Stimulated activated CD8-positive, alpha-beta memory T cell treated with anti-CD3 and anti-CD28 coated beads, Interleukin-4, amount 100 ng/mL, for 24 hours (primary cell): ENCODE results near the gene UNC13C.

Source experiments
- DNase-seq: peaks from one replicate; pipeline ENCODE4 v3.0.0-alpha.2; 2020; ENCODE audit warnings: low read depth

The UNC13C gene

GRCh38 chr15:54500330-54500729 is 522.1 kb downstream of the UNC13C start:
- no peak for DNase-seq

DNA sequence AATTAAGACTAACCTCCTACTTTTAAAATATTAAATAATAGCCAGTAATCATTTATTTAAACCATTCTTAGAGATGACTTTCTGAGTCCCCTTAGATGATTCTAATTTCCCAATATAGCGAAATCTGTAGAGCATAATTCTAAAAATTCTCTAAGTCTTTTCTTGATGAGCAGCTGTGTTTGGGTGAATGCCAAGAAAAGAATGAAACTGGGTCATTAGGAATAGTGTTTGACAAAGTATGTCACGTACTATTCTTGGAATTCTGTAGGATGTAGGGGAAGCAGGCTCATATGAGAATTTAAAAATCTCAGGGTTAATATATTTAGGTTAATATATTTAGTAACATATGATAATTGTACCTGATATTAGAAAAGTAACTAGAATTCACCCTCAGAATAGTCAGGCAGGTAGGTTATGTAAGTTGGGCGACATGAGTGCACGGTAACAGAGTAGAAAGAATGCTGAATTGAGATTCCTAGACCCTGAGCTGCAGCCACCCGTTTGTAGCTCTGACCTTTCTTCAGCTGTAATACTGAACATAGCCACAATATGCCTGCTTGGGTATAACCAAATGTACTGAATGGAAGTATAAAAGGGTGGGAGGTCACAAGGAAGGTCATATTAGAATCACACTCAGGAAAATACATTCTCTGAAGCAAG is 524.3 kb downstream of the UNC13C start:
- DNase-seq: no peak

GRCh38 chr15:54504695-54505094 is 526.5 kb downstream of the UNC13C start:
- no peak for DNase-seq

DNA sequence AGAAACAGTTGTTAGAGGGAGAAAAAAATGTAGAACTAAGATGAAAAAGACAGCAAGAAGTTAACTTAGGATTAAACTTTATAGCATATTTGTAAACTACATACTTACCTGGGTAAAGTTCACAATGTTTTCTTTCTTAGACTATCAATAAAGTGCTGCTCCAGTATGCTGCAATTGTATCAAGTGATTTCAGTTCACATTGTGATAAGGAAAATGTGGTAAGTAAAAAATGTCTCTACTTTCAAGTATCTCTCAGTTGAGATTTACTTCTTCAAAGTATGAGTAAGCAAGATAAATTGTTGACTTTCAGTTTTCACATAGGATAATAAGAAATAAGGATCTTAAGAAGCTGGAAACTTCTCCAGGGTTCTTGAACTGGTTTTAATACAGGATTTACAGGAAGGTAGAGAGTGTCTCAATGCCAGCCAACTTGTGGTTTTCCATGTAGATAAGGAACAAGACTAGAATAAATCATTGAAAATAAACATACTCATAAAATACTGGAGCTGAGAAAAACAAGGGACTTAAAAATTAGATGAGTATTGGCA is 528.8 kb downstream of the UNC13C start:
- no peak for DNase-seq

DNA sequence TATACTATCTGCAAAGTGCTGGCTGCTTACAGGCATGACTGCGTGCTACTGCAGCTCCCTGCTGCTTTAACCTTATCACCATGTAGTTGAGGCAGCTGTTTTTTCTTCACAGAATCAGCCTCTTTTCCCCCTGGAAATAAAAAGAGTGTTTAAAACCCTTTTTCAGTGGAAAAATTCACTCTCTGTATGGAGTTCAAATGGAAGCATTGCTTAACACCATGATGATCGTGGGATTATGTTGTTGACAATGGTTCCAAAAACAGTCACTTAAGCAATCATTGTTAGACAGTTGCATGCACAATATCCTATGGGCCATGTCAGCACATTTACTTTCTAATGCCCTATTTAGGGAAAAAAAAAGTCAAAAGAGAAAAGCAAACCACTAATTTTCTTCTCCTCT is 536.4 kb downstream of the UNC13C start:
- DNase-seq: no peak

DNA sequence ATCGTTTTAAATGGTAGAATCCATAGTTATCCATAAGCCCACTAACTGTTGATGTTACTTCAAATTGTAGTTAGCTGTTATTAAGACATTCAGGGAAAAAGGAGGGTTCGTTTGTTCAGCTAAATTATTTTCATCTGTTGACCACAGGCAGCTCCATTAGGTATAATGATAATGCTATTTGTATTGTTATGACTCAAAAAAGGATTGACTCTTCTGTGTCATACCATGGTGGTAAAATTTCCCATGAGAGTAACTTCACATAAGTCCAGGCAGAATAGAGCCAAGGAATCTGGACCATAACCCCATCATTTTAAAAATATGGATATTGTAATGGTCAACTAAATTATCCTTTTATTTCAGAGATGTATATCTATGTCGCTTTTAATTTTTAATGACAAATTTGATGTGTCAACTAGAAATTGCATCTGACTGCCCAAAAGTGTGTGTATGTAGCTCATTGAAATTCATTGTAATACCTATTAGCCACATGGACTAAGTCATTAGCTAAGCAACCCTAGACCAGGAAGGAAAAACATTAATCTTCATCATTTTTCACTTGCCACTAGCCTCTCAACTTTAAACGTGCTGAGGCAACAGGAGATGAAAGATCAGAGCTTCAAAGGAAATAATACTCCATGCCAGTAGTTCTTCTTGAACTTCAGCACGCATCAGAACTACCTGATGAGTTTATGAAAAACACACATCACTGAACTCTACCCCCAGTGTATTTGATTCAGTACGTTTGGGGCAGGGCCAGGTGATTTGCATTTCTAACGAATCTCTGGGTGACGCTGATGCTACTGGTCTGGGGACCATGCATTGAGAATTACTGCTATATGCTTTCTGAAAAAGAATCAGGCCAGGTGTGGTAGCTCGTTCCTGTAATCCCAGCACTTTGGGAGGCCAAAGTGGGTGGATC is 537.7 kb downstream of the UNC13C start:
- no peak for DNase-seq

GRCh38 chr15:54517366-54517765 is 539.1 kb downstream of the UNC13C start:
- no peak for DNase-seq

DNA sequence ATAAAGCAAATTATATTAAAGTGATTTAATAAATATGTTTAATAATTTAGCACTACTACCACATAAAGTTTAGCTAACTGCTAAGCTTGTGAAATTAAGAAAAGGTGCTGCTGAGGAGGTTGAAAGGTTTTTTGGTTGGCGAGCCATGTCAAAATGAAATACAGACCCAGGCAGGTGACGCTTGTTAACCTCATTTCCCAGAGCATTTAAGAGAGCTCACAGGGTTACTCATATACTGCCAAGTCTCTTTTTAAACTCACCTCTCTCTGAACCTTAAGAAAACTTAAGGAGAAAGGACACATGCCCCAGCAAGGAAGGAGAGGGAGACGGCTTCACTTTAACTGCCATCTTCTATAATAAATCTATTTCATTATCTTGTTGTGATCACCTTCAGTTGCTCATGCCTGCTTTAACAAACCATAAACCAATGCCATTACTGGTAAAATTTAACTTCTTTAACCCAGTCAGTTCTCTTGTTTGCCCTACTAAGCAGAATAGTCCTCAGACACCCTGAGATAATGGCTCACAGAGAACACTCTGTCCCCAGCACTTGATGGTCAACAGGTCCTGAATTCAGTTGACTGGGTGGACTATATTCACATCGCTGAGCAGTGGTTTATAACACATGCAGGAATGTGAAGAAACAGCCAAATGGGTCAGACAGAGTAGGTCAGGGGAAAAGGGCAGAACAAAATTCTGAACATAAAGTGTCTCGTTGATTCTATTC is 540.1 kb downstream of the UNC13C start:
- no peak for DNase-seq

GRCh38 chr15:54519577-54519976 is 541.3 kb downstream of the UNC13C start:
- DNase-seq: no peak

DNA sequence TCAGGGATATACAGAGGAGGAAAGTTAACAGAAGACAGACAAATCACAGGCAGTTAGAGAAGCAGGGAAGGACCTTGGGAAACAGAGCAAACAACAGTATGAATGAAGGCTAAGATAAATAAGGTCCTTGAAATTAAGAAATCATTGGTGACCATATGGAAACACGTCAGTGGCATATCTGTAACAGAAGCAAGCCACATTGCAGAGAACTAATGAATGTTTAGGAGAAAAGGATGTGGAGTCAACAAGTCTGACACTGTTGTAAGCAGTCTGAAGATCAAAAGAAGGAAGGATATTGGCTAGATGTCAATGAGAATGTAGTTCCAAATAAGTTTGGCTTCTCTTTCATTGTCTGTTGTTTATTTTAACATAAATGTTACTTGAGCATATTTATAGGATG is 542.4 kb downstream of the UNC13C start:
- no peak for DNase-seq

DNA sequence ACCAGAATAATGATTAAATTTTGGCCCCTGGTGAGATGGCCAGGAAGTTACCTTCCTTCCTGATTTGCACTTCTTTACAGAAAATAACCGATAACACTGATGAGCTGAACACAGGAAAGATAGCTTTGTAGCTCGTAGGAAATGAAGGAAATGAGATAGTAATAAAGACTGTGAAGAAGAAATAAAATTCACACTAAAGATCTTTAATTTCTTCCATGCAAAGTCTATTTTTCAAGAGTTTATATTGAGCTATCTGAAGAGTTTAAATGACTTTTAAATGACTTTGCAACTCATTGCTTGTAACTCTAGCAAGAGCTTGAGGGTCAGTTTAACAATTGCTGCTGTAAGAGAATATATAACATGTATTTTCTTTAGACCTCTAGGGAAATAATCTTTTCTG is 543.0 kb downstream of the UNC13C start:
- no peak for DNase-seq

DNA sequence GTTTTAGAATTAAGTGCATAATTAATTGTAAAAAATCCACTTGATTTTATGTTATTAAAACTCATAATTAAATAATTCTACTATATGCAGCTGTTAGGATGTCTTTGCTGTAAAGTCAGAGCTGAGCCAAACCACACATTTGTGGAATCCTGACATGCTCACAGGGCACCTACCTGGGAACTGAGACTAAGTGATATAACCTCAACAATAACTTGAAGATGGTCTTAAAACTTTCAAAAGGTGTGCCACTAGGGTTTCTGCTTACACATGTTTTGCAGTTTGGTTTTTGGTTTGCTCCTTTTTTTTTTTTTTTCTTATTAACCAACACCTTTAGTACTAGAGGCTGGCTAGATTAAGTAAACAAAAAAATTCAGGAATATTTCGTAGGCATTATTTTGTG is 549.8 kb downstream of the UNC13C start:
- no peak for DNase-seq

DNA sequence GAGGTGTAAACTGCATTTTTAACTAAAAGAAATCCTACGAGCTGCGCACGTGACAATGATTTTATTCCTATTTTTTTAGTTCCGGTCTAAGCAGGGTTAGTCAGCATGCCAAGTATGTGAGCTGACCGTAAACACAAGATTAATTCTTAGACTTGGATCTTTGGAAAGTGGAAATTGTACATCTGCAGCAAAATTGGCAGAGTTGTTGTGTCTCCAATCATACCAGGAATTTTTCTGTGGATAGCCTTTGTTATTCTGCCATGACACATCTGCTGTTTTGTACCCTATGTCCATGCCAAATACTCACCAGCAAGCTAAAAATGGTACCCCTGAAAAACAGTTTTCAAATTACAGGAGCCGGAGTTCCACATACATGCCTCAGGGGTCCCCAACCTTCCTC is 562.5 kb downstream of the UNC13C start:
- no peak for DNase-seq

DNA sequence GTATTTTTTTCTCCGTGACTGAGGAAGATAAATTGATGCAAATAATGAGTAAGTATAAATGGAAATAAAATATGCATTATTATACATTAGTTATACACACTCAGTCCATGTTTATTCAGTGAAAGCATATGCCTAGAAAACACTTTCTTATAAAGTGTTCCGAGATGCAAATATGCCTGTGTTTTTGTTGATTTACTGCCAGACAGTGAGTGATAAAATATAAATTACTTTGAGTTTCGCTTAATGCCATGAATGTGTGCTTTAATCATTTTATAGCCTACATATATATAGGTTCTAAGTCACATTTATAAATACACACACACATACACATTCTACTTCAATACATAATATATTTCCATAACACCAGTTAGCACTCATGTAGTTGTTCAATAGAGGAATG is 569.2 kb downstream of the UNC13C start:
- DNase-seq: no peak

DNA sequence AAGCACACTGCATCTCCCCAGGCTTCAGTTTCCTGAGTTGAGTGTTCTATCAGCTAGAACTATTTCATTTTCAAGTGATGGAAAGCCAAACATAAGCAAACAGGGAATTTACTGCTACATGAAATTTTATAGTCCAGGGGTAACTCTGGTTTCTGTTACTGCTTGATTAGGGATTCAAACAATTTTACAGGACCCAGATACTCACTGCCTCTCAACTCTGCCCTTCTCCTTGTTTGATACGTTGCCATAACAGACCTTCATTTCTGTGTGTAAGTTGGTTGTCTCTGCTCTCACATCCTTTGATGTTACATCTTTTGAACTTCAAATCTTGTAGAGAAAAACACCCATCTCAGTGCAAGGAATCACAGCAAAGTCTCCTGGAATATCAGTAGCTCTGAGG is 572.7 kb downstream of the UNC13C start:
- no peak for DNase-seq

GRCh38 chr15:54556231-54556630 is 578.0 kb downstream of the UNC13C start:
- no peak for DNase-seq

DNA sequence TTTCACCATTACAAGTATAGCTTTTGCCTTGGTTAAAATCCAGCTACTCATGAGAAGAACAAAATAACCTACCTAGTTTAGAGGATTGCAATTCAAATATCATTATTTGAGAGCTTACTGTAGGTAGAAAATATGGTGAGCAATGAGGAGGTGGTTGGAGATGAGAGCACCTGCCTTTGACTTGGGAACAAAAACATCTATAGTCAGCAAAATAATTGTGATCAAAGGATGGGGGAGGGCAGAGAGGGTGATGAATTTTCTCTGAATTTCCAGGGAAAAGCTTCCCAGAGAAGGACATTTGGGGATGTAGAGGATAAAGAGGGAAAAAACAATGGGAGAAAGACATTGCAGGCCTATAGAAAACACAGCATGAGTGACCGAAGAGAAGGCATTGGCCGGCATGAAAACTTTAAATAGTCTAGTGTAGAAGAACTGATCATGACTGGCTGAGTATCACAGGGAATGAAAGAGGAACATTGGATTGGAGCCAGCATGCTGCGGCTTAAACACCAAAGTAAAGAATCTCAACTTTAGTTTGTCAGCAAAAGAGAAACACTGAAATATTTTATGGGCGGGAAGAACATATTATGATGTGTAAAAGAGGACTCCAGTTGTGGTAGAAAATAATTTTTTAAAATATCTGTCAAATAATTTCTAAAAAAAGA is 581.3 kb downstream of the UNC13C start:
- no peak for DNase-seq

DNA sequence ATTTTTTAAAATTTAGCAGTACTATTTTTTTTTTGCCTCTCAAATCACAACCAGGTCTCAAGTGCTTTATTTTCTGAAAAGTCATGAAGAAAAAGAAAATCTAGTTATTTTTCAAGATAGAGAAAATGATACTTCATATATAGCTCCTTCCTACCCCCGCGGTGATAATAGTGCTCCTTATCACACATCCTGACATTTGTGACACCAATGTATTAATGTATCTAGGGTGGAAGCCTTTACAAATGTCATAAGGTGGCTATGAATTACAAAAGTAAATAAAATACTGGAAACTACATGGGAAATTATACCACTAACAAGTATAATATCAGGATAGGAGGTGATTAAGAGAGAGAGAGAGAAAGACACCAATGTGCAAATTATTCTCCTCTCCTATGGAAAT is 582.2 kb downstream of the UNC13C start:
- DNase-seq: no peak

DNA sequence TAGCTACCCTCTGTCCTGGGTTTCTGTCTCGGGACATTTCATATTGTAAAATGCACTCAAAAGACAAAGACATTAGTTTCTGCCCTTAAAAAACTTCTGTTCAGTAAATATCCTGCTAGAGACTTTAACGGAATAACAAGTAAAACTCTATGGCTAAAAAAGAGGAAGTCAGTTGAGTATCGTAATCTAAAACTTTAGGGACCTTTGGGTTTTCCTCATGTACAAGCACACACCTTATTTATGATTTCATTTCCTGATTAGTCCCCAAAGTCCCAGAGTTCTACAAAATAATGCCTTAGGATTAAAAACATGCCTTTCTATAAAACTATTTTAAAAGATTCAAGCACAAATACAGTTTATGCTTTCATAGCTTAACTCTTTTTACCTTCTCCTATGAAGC is 585.9 kb downstream of the UNC13C start:
- DNase-seq: no peak

DNA sequence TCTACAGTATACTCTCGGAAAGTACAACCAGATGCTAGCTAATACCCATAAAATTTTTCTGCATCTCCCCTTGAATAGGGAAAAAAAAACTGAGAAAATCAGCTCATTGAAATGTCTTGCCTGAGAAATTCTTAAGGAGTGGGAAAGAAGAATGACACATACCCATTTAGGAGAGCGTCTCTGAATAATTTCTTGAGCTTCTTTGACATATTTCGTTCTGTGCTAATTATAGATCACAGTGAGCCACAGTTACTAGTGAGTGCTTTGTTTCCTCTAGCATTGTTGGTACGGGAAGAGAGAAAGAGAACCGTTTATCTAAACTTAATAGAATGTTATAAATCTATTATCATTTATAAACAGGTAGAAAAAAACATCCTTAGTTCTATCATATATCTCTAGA is 588.4 kb downstream of the UNC13C start:
- no peak for DNase-seq

DNA sequence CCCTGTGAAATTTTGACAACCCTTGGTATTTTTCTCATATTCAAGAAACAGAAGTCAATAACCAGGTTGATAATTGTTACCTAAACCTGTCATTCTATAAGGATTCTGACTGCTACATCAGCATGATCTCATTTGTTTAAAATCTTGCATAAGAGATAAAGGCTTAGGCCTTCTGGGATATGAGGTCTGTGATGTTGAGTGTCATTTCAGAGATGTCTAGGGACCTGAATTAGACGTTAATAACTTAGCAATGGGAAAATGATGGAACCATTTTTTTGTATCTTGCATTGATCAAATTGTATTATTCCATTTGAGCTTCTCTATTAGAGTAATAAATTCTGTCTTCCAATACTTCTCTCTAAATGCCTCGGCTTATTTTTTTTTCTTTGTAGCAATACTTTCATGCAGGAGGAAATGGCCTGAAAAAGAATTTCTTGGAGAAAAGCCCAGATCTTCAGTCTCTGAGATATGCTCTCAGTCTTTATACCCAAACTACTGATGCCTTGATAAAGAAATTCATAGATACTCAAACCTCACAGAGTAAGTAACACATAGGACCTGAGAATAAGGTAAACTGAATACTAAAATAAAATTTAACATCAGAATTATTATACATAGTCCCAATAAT is 589.3 kb downstream of the UNC13C start:
- no peak for DNase-seq

GRCh38 chr15:54568381-54568780 is 590.1 kb downstream of the UNC13C start:
- DNase-seq: no peak
